MM.1S (cell line): Measurements from ENCODE around the gene SPHK1.

ENCODE experiments used
- EZH2 ChIP-seq: fragments of 300-600 bp; sonication (generic); optimal IDR thresholded peaks from 2 replicates; pipeline ENCODE3; 2017; ENCODE audit warnings: low read depth, mild to moderate bottlenecking, antibody characterized with exemption, low read length, mixed read lengths
- EZH2phosphoT487 ChIP-seq: fragments of 300-600 bp; sonication (generic); IDR thresholded peaks from 2 replicates; pipeline ENCODE4 v1.6.1; 2018; ENCODE audit warnings: antibody characterized with exemption, low read length
- TF ChIP-seq, protein P1 (sequence below): fragments of 300-600 bp; sonication (generic); IDR thresholded peaks from 2 replicates; pipeline ENCODE4 v1.5.1; 2016; ENCODE audit warnings: antibody characterized with exemption, low read length, mixed read lengths

DNA sequence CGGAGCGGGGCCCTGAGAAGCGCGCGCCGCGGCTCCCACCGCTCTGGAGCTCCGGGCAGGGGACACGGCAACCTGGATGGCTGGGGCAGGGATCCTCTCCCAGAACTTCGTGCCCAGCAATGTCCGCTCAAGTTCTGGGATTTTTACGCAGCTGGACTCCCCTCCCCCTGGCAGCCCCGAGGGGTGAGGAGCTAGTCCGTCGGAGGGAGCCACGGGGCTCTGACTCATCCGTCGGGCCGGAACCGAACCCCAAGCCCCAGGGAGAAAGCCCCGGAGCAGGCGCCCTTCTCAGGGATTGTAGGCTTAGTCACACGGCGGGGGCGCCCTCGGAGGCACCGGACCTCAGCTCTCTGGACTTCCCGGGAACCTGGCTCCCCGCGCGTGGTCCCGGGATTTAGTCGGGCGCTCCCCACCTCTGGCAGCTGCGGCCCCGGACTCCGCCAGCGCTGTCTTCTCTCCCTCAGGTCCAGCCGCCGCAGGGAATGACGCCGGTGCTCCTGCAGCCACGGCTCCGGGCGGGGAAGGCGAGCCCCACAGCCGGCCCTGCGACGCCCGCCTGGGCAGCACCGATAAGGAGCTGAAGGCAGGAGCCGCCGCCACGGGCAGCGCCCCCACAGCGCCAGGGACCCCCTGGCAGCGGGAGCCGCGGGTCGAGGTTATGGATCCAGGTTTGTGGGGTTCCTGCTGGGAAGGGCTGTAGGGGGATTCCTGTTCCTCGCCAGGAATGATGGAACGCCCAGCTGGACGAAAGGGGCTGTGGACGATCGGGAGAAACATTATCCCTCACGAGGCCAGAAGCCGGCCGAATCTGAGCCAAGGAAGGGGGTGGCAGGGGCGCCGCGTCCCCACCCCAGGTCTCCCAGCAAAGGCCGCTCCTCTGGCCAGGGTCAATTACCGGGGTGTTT, 830 bp downstream of the SPHK1 start:
- TF ChIP-seq, protein P1, sequence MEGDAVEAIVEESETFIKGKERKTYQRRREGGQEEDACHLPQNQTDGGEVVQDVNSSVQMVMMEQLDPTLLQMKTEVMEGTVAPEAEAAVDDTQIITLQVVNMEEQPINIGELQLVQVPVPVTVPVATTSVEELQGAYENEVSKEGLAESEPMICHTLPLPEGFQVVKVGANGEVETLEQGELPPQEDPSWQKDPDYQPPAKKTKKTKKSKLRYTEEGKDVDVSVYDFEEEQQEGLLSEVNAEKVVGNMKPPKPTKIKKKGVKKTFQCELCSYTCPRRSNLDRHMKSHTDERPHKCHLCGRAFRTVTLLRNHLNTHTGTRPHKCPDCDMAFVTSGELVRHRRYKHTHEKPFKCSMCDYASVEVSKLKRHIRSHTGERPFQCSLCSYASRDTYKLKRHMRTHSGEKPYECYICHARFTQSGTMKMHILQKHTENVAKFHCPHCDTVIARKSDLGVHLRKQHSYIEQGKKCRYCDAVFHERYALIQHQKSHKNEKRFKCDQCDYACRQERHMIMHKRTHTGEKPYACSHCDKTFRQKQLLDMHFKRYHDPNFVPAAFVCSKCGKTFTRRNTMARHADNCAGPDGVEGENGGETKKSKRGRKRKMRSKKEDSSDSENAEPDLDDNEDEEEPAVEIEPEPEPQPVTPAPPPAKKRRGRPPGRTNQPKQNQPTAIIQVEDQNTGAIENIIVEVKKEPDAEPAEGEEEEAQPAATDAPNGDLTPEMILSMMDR = no peak
- TF ChIP-seq EZH2 = no peak
- no peak for TF ChIP-seq EZH2phosphoT487
